ENCODE measurements around the gene OTUB1. TPM values are rescaled to one million over a fixed set of nuclear protein-coding genes. Genes with fewer than 3 reads are reported as not detected.

OTUB1 gene
- total and polyA plus RNA-seq, 8 donors: 15.2 to 57.8 (median 26.0) TPM

DNA sequence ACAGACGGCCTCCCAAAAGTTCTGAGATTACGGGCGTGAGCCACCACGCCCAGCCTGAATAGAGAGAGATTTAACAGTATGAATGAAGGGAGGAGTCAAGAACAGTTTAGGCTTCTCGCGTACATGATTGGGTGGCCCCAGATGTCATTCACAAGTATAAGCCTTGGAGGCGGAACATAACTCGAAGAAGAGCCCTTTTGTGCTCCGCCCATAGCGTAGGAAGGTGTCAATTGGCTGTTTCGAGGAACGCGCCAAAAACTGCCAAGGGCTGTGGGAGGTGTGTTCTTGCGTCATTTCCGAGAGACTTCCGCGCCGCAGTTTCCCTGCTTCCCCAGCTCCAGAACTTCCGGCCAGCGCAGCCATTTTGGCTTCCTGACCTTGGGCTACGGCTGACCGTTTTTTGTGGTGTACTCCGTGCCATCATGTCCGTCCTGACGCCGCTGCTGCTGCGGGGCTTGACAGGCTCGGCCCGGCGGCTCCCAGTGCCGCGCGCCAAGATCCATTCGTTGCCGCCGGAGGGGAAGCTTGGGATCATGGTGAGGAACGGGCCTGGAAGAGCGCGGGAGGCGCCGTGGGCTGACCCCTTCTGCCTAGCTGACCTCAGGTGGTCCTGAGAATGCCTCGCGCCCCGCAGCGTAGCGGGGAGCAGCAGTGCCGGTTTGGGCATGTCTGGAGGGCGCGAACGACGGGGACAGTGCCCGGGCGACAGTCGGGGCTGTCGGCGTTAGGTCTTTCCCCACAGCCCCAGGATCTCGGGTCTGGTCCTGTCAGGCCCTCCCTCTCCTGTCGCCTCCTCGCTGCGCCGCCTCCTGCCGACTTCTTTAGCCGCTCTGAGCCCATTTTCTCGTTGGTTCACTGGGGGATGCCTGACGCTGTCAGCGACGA, 11.7 kb upstream of the OTUB1 start, which contains the start of gene COX8A:
Gene COX8A, plus strand, starts transcription at position 362 of the 885 bp plus-strand sequence. Its CDS starts 61 bp downstream, at position 423.
- Histone ChIP-seq H3K4me3 (peak within 1 kb of the TSS; percentile 77 to 98 (median 92)), H3K9me3 (no peaks in the 10 kb centered on the region), H3K4me1 (peaks cover 0 to 13% (median 11%) of the 10 kb centered on the region in 3 donors), H3K27ac (peak within 1 kb of the TSS; percentile 88 to 93 (median 92)), H3K36me3 (no peaks in the 10 kb centered on the region), H3K27me3 (no peaks in the 10 kb centered on the region)
- FAIRE-seq (peak; percentile 84), ATAC-seq (peak; percentile 96 to 98 (median 96)), DNase-seq (peak; percentile 91 to 99 (median 98))
- WGBS, 2 donors: 0% methylated on average over 67 of the region's 67 CpGs
- intact Hi-C loops (cut with DNase I): no loop called here
- TF ChIP-seq, protein P1, sequence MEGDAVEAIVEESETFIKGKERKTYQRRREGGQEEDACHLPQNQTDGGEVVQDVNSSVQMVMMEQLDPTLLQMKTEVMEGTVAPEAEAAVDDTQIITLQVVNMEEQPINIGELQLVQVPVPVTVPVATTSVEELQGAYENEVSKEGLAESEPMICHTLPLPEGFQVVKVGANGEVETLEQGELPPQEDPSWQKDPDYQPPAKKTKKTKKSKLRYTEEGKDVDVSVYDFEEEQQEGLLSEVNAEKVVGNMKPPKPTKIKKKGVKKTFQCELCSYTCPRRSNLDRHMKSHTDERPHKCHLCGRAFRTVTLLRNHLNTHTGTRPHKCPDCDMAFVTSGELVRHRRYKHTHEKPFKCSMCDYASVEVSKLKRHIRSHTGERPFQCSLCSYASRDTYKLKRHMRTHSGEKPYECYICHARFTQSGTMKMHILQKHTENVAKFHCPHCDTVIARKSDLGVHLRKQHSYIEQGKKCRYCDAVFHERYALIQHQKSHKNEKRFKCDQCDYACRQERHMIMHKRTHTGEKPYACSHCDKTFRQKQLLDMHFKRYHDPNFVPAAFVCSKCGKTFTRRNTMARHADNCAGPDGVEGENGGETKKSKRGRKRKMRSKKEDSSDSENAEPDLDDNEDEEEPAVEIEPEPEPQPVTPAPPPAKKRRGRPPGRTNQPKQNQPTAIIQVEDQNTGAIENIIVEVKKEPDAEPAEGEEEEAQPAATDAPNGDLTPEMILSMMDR (IDR thresholded peaks at IDR 0.05): no peak

DNA sequence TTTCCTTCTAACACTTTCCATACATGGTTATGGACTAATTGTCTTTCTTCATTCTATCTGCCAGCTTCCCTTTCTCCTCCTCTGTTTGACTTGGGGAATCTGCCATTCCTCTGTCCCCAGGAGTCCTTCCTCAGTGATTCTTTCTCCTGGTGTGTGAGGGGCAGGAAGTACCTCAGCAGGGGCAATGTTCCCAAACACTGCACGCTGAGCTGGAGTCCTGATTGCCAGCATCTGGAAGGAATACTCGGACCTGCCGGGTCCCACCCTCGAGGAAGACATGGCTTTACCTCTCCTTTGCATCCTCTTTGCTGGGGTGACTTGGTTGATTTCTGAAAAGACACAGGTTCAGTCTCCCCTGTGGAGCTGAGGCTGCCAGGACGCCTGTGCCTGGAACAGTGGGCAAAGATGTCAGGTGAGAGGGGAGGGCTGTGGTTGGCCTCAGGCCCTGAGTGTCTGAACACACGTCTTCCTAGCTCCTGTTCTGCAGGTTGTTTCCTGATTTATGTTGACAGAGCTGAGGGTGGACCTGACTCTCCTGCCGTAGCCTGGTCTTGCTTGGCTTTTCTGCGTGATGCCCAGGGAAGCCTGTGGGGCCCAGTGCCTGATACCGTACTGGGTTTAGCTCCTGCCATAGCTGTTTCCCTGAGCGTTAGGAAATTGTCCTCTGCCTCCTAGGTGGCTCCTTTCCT, 7.5 kb upstream of the OTUB1 start:
- no peaks in the 10 kb centered on the region for H3K9me3 ChIP-seq
- intact Hi-C loops (cut with DNase I): no loop called here
- no peaks in the 10 kb centered on the region for H3K36me3 ChIP-seq
- no peak for DNase-seq
- H3K27me3 ChIP-seq: no peaks in the 10 kb centered on the region
- no peak overlapping the region for H3K4me3 ChIP-seq
- H3K27ac ChIP-seq: no peak overlapping the region
- 72 to 73% methylated on average over 10 of the region's 10 CpGs for WGBS, 2 donors
- TF ChIP-seq, protein P1 (IDR thresholded peaks at IDR 0.05): no peak
- no peak for ATAC-seq
- no peak for FAIRE-seq
- peaks cover 0 to 13% (median 11%) of the 10 kb centered on the region in 3 donors for H3K4me1 ChIP-seq

DNA sequence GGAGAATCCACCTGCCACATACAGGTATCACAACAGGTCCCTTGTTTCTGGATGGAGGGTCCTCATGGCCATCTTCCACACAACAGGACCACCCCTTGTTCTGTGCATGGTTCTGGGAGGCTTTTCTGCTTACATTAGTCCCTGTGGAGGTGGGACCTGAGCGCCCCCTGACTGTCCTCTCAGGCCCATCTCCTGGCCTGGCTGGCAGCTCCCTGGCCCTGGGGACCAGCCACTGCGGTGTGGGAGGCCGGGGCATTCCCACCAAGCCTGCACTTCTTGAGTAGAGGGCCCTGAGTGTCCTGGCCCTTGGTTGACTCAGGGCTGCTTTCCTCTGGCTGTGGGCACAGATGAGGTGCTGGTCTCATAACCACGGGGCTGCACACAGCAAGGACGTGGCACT, 6.8 kb upstream of the OTUB1 start:
- intact Hi-C loops (cut with DNase I): no loop called here
- Histone ChIP-seq H3K9me3 (no peaks in the 10 kb centered on the region), H3K4me1 (peaks cover 0 to 13% (median 11%) of the 10 kb centered on the region in 3 donors), H3K27ac (no peak overlapping the region), H3K27me3 (no peaks in the 10 kb centered on the region), H3K4me3 (no peak overlapping the region), H3K36me3 (no peaks in the 10 kb centered on the region)
- no peak for FAIRE-seq
- WGBS, 2 donors: 92 to 93% methylated on average over 5 of the region's 5 CpGs
- TF ChIP-seq, protein P1 (IDR thresholded peaks at IDR 0.05): no peak
- no peak for ATAC-seq
- no peak for DNase-seq

DNA sequence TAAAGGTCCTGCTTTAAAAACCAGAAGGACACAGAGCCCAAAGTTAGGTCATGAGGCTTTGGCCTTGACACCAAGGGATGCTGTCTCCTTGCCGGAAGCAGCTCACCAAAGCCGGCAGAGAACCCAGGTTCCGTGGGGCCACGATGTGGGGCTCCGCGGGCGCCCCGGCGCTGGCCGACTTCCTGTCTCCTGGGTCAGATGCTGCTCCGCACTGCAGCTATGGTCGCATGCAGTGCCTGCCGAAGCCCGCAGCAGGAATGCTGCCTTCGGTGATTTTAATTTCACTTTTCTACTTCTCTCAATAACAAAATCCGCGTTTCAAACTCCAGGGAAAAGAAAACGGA, 454 bp upstream of the OTUB1 start:
- DNase-seq (peak in 1 of 6 donors; percentile 64), ATAC-seq (peak; percentile 18 to 62 (median 52)), FAIRE-seq (no peak)
- Histone ChIP-seq H3K4me1 (peaks cover 7 to 13% (median 9%) of the 10 kb centered on the region in 3 donors), H3K36me3 (peaks cover 0 to 12% (median 0%) of the 10 kb centered on the region in 3 donors), H3K27me3 (no peaks in the 10 kb centered on the region), H3K9me3 (no peaks in the 10 kb centered on the region), H3K27ac (peak overlapping the region; percentile 72 to 80 (median 76)), H3K4me3 (peak overlapping the region; percentile 96 to 100 (median 99))
- 1% methylated on average over 18 of the region's 18 CpGs for WGBS, 2 donors
- TF ChIP-seq, protein P1 (IDR thresholded peaks at IDR 0.05): no peak
- intact Hi-C loops (cut with DNase I): no loop called here

Measured in pancreas (tissue), 10 donors.